Left renal cortex interstitium (tissue), 4 donors: Measurements from ENCODE around the gene GGT1. TPM values are rescaled to one million over a fixed set of nuclear protein-coding genes. Genes with fewer than 3 reads are reported as not detected.
A peak's percentile ranks its signal among the peaks of the same experiment; 100 is the strongest.
"Not testable (repeated sequence)": the region's sequence is repeated elsewhere in the genome, so short reads cannot be mapped to it uniquely, and the experiment has no call there.

Experiments
- DNase-seq, 4 donors: peaks; one replicate each; pipeline ENCODE4 v3.0.0-alpha.2; 2013; ENCODE audit warnings: low read depth in 4 of 4, low spot score in 2 of 4, missing footprints in 1 of 4
- polyA plus RNA-seq, 4 donors: library from polyadenylated mRNA; unstranded; fragments of 120-200 nt; gene quantifications; one replicate each; pipeline ENCODE4 v1.2.1, GENCODE V29; 2013; ENCODE audit not compliant: insufficient read length in 4 of 4

The GGT1 gene
- polyA plus RNA-seq, 4 donors: 52.3 to 71.2 (median 57.8) TPM

DNA sequence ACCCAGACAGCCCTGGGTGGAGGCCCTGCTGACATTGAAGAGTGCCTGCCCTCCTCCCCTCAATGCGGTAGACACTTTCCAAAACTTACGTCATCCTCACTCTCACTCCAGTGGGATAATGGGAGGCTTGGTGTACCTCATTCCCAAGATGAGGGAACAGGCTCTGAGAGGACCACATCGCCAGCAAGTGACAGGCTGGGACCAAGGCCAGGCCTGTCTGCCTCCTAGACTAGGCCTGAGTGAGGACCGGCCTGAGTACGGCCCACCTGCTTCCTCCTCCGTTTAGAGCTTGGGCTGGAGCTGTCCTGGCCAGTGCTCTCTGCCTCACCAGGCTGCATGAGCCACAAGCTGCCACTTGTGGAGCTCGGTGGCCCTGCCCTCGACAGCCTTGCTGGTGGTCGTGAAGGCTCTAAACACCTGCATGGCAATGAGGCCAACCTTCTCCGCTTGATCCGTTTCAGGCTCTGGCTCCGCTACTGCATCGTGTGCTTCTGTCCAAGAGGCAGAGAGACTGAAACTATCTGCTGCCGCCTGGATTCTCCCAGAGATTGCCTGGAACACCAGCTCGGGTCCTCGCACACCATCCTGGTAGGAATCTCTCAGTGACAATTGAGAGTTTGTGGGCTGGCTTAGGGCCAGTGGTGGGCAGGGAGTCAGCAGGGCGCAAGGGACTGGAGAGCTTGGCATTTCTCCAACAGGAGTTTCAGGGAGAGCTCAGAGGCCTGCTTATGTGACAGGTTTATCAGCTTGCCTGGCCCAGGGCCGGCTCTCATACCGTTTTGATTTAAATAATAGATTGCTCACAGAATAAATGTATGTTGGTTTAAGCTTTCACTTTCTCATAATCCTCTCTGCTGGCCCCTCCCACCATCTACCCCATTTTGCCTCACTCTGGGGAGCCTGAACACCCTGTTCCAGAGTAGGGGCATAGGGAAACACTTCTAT is 19.5 kb upstream of the GGT1 start:
- no peak for DNase-seq

GRCh38 chr22:24584166-24584790 is 18.7 kb upstream of the GGT1 start:
- DNase-seq: no peak

GRCh38 chr22:24584871-24585411 is 18.1 kb upstream of the GGT1 start:
- no peak for DNase-seq

- no peak for DNase-seq
These were observed 17.5 kb upstream of the GGT1 start for GRCh38 chr22:24585461-24585860.

- DNase-seq: no peak
These were observed 17.0 kb upstream of the GGT1 start for GRCh38 chr22:24585927-24586546.

DNA sequence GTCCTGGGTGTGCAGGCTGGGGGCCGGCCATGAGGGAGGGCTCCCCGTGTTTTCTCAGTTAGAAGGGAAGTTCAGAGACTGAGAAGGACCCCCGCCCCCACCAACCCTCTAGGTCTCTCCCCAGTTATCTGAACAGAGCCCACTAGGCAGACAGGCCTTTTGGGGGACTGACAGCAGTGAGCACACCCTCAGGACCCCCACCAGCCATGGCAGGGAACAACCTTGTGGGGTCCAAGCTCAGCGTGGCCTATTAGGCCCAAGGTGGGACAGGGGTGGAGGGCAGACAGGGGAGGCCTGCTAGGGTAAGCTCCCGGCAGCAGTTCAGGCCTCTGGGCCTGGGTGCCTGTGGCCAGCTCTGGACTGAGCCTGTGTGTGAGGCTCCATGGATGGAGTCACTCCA is 15.7 kb upstream of the GGT1 start:
- DNase-seq: no peak

DNA sequence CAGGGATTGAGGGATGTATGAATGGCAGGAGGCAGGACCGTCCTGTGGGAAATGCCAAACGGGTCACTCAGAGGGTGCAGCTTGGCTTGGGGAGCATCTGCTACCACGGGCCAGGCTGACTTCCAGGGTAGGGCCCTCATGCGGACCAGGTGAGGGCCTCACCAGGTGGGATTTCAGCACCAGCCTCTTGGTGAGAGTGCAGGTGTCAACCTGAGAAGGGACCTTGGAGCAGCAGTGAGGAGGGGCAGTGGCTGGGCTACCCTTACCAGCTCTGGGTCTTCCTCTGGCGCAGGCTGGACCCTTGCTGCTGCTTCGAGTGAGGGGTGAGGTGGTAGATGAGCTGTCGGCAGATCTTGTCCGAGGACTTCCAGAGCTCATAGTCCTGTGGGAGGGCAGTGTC is 15.0 kb upstream of the GGT1 start:
- no peak for DNase-seq

- no peak for DNase-seq
These were observed 14.6 kb upstream of the GGT1 start for GRCh38 chr22:24588381-24588756.

- DNase-seq: no peak
These were observed 14.1 kb upstream of the GGT1 start for GRCh38 chr22:24588757-24589481.

- DNase-seq: no peak
These were observed 13.4 kb upstream of the GGT1 start for GRCh38 chr22:24589518-24590030.

DNA sequence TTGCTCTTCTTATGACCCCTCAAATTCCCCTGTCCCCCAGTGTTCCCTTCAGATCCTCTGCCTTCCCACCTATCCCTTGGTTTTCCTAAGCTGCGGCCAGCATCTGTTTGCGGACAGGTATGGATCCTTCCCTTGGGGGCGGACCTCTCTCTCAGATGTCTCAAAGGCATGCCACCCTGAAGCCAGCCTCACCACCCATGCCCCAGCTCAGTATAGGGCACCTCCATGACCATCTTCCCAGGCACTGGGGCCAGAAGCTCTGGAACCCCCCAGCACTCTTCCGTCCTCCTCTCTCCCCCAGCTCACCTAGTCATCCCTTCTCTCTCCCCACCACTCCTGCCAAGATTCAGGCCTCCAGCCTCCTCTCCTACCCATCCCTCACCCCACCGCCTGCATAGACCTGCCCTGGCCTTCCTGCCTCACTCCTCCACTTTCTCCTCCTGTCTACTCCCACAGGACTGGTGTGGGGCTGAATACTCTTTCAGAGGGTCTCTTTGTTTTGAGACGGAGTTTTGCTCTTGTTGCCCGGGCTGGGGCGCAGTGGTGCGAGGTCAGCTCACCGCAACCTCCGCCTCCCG is 12.3 kb upstream of the GGT1 start:
- DNase-seq: no peak

DNA sequence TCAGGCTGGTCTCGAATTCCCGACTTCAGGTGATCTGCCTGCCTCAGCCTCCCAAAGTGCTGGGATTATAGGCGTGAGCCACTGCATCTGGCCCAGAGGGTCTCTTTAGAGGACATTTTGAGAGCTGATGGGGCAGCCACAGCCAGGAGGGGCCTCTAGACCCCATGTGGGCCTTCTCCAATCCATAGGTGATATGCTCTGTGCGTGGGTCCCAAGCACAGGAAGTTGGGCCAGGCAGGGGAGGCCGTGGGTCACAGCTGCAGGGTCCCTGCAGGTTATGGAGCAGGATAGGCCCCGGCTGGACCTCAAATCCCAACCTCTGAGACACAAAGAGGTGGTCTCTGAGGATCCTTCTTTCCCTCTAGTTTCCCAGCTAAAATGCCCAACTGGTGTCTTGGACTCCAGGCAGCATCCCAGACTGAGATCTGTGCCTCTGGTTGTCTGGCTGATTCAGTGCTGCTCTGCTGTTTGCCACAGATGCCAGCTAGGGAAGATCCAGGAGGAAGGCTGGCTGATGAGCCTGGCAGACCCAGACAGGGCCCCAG is 11.6 kb upstream of the GGT1 start:
- no peak for DNase-seq

DNA sequence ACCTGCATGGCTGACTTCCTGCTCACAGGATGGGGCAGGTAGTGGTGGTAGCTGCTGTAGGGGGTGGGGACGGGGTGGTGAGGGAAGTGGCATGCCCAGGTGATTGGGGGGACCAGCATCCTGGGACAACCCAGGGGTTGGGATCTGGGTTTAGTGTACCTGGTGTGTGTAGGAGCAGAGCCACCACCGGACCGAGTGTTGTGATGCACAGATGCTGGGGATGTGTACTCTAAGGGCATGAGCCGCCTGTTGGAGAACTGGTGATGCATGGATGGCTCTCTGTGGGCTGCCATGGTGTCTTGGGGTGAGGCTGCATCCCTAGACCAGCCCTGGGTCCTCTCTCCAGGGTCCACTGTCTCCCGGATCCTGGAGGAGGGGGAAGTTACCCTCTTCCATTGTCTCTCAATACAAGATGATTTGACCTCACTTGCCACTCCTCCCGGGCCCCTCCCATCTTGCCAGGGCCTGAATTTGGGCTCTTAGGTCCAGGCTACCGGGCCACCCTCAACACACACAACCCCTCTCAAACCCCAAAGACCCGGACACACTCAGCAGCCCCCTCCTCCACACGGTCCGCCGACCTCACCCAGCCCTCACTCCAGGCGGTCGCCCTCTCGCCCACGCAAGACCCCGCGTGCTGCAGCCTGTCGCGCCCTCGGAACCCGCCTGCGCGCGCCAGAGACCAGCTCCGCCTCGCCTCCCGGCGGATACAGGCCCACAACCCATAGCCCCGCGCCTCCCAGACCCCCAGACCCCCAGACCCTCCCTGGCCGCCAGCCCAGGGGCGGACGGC is 10.7 kb upstream of the GGT1 start:
- DNase-seq: no peak

GRCh38 chr22:24592851-24593558 is 10.0 kb upstream of the GGT1 start, which contains the start of gene LRRC75B:
TSS of gene LRRC75B (minus strand) at chr22:24593073. CDS start at chr22:24593039, 34 bp downstream.
- peak in 3 of 4 donors; percentile 62 to 75 (median 69) for DNase-seq

GRCh38 chr22:24593559-24593835 is 9.5 kb upstream of the GGT1 start:
- not testable (repeated sequence) for DNase-seq

- no peak for DNase-seq
These were observed 9.0 kb upstream of the GGT1 start for GRCh38 chr22:24593836-24594568.

- no peak for DNase-seq
These were observed 8.3 kb upstream of the GGT1 start for GRCh38 chr22:24594569-24595120.
